HG03571 (cell line): ENCODE data around the gene DBF4B.
"Not testable (repeated sequence)": the region's sequence is repeated elsewhere in the genome, so short reads cannot be mapped to it uniquely, and the experiment has no call there.

Experiments
- ATAC-seq: cut with Tn5 transposase; IDR thresholded peaks from one replicate; pipeline ENCODE4 v1.9.1; 2021; ENCODE audit not compliant: unreplicated experiment

Gene DBF4B, protein sequence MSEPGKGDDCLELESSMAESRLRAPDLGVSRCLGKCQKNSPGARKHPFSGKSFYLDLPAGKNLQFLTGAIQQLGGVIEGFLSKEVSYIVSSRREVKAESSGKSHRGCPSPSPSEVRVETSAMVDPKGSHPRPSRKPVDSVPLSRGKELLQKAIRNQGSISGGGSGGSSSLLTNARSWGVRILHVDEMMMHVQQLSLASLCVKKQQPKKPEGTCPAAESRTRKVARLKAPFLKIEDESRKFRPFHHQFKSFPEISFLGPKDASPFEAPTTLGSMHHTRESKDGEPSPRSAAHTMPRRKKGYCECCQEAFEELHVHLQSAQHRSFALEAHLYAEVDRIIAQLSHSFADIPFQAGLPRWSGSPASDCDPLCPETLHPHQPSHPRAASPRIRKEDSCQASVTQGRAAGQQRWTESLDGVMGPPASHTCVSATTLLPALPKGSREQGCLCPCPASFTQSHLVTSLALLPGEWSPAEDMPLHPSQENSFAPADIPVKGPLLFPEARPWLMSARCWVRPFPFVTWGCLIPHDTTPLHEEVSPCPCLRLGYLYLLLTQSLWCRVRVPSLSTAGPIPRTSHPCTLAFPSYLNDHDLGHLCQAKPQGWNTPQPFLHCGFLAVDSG

DNA sequence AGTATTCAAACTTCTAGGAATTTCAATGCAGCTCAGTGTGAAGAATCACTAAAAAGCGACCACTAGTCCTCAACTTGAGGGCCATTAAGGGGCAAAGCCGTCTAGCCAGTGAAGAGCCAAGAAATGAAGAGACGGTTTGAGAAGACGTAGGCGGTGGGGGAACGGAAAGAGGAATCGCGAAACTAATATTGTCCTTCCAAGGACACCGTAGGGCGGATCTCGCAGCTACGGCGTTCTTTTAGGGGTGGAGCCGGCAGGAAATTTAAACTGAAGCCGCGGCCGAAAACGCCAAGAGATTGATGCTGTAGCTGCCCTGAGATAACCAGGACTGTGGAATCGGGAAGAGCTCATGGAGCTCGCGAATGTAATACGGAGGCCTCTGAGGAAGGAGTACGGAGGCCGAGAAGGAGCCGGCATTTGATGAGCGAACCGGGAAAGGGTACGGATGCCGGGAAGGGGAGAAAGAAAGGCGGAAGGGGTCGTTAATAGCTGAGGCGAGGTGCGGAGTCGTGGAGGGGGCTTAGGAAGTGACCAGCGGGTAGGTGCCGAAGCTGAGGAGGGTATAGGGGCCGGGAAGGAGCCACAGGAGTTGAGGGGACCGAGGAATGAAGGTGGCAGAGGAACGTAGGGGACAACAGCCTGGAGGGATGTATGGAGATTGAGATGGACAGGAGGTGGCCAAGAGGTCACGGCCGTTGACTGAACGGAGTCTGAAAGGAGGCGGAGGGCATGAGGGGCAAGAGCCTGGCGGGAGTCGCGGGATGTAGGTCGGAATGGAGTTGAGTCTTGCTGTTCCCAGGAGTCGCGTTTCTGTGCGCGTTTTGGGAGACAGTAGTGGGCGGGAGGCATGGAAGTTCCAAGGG, at the start of gene DBF4B:
Gene DBF4B, plus strand, starts transcription at position 265 of the 863 bp plus-strand sequence. Its CDS starts 156 bp downstream, at position 421.
- no peak for ATAC-seq

DNA sequence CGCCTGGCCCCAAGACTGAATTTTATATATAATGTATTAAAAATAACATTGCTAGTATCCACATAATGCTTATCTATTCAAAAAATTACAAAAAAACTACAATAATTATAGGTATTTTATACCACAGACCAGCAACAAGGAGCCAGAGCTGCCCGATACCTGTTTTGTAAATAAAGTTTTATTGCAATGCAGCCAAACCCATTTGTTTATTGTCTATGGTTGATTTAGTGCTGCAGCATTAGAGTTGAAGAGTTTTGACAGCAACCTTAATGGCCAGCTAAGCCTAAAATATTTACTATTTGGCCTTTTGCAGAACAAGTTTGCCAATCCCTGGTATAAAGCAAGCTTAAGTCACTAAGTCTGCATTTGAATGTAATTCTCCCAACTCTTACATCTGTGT, 46.6 kb upstream of the DBF4B start:
- ATAC-seq, result no peak

DNA sequence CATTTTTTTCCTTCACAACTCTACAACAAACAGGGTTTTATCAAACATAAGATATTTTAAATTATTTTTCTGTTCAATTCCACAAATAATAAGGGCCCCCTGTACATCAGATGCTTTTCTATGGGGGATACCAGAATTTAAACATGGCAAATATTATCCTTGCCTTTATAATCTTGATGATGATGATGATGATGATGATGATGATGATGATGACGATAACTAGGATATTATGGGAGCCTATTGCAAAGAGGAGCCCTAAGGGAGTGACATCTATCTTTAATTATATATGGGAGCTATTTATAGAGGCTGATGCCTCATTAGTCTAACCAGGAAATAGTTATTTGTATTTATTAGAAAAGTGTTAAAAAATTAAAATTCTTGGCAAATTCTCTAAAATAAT, 45.4 kb upstream of the DBF4B start:
- ATAC-seq, result no peak

DNA sequence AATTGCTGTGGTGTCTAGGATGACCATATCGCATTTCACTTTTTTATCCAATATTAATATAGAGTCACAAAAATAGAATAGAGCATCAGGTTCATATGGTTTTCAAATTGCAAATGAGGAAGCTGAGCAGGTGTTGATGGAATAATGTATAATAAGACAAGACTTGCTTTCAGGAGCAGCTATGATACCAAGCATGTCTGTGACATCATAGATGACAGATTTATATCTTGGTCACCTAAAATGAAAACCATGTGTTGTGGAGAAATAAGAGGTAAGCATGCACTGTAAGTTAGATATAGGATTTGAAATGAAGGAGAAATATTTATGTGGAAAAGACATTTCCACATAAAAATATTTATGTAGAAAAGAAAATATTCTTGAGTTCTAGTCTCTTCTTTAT, 43.6 kb upstream of the DBF4B start:
- no peak for ATAC-seq

DNA sequence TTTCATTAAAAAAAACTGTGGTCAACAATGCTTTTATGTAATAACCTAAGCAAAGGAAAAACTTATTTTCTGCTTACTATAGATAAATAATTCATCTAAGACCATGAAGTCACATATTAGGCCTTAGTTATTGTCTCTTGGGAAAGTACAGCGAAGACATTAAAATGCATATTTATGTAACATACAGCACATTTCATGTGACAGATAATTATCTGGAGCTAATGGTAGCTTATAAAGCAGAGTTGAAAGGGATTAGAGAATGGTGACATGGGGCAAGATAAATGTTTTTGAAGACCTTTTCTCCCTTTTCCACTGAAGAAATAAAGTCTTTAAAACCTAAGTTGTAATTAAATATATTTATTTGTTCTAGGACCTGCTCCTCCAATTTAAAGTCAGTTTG, 42.5 kb upstream of the DBF4B start:
- no peak for ATAC-seq

DNA sequence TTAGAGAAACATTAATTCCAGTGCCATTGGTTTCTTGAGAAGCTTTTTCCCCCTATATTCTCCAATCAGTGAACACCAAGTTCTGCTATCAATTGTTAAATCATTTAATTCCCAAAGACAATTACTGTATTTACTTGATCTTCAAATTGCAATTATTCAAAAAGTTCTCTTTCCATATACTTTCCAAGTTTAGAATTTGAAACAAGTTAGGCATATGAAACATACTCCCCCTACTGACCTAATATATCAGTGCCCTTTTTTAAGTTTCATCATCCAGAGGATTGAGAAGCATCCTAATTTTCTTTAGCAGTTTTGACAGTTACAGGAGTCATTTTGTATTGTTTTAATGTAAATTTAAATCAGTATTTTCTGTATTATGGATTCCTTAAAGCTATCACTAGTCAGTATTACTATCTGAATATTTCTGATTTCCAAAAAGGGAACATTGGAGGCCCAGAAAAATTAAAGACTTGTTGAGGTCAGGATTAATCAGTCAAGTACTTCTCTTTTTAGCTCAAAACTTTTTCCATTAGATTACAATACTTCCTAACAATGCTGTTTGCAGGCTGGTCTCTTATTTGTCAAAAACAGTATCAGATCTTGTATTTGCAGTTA, 35.9 kb upstream of the DBF4B start:
- no peak for ATAC-seq

DNA sequence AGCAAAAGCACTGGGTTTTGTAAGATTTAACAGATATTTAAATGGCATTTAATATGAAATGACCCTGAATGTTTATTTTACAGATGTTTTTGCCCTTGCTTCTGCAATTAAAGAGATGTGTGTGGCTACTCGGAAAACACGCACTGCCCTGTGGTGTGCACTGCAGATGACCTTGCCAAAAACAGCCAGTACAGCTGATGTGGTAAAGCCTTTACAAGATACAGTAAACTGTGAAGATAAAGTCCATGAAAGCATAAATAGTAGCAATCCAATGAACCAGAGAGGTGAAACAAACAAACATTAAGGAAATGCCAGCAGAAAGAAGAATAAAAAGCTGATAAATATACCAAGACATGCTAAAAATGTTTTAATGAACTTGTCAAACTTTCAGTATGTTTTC, 34.6 kb upstream of the DBF4B start:
- no peak for ATAC-seq

DNA sequence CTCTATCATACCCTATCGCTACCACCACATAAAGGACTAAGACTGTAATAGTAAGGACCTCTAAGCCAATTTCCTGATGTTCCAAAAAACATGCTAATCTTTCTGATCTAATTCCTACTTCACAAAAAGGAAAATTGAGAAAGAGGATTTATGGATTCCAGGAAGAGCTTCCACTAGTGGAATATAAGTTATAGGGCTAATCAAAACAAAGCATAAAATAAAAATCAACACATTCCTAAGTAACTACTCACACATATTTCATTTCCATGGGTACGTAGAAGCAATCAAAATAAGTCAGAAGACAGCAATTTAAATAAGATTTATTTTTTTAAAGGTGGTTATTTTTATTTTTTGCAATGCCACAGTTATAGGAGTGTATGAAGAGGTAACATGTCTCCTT, 31.3 kb upstream of the DBF4B start:
- no peak for ATAC-seq

DNA sequence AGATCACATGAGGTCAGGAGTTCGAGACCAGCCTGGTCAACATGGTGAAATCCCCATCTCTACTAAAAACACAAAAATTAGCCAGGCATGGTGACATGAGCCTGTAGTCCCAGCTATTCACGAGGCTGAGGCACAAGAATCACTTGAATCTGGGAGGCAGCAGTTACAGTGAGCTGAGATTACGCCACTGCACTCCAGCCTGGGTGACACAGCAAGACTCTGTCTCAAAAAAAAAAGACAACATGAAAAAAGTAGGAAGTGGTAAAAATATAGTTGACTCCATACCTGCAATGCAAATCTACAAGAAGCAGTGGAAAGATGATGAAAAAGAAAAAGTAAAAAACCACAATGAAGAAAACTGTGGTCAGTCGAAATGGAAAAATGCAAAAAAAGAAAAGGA, 25.2 kb upstream of the DBF4B start:
- not testable (repeated sequence) for ATAC-seq

DNA sequence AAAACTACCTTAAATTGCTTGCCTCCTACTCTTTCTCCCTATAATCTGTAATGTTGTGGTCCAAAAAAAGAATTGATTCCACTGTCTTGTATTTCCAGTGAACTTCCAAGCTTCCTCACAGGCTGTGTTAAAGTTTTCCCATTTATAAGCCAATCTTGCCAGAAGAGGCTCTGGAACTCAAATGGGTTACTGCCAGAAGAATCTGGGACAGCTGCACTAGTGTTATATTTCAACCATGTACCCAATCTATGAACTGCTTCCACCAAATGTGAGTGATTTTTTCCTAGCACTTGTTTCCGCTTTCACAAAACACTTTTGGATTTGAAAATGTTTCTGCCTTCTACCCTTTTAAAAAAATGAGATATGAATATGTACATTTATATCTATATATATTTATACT, 20.7 kb upstream of the DBF4B start:
- ATAC-seq, result no peak

DNA sequence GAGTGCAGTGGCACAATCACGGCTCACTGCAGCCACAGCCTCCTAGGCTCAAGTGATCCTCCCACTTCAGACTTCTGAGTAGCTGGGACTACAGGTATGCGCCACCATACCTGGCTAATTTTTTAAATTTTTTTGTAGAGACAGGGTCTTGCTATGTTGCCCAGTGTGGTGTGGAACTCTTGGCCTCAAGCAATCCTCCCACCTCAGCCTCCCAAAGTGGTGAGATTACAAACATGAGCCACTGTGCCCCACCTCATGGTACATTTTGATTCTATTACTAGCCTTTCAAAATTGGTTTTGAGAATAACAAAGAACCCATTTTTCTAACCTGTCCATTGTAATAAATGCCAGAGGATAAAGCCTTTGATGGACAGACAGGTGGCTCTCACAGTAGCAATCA, 20.3 kb upstream of the DBF4B start:
- no peak for ATAC-seq

DNA sequence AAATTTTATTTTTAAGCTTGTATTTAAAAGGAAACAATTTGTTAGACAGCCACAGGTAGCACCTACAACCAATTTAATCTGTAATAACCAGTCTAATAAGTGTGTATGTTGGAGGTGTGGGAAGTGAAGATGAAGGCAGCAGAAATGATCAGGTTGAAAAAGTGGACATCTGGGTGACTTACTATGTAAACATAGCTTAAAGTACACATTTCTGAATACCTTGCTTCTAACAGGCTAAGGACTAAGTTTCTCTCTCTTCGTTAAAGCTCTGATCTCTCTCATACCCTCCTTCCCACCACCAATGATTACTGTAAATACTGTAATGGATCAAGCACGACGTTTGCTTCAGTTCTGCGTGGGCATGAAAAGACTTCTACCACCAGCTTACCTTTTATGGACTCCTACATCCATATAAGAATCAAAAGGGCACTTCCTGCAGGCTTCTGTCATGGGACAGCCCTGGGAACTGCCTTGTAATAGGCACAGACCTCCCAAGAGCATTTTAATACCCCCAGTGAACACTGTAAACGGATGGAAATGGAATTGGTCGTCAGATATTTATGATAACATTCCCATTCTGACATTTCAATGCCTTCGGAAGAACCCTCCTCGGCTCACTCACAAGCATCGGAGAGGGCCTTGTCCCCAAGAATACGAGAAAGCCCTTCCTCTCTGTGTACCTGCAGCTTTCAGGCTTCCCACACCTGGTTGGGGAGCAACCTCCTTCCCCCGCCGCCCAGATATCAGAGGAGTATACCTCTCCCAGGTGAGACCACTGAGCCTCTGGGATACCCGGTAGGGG, 19.6 kb upstream of the DBF4B start:
- ATAC-seq, result peak; percentile 27

DNA sequence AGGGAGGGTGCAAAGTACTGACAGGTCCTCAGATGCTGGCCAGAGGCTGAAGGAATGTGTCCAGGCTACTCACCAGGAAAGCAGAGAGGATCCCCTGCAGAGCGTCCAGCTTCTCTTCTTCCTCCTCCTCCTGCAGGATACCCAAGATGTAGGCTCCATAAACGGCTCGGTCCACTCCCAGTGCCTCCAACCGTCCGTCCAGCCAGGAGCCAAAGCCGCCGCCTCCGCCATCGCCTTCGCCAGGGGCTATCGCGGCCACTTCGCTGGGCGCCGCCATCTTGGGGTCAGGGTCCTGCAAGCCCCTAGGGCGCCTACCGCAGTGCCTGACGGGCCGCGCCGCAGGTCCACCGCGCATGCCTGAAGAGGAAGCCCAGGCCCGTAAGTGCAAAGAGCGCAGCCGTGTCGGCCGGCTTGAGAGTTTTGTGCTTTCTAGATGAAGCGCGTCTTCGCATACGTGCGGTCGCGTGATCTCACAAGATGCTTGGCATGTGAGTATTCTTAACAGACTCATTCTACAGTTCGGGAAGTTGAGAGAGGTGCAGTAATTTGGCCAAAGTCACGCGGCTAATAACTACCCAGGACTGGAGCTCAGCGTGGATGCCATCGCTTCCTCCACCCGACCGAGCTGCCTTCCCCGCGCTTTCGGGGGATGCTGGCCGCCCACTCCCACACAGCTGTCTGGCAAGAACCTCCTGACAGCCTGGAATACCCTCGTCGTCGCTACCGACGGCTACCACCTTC, 18.8 kb upstream of the DBF4B start, which contains the start of gene CCDC43:
Gene CCDC43, minus strand, starts transcription at position 300 of the 741 bp plus-strand sequence. Its CDS starts 23 bp downstream, at position 277.
- peak; percentile 73 for ATAC-seq

DNA sequence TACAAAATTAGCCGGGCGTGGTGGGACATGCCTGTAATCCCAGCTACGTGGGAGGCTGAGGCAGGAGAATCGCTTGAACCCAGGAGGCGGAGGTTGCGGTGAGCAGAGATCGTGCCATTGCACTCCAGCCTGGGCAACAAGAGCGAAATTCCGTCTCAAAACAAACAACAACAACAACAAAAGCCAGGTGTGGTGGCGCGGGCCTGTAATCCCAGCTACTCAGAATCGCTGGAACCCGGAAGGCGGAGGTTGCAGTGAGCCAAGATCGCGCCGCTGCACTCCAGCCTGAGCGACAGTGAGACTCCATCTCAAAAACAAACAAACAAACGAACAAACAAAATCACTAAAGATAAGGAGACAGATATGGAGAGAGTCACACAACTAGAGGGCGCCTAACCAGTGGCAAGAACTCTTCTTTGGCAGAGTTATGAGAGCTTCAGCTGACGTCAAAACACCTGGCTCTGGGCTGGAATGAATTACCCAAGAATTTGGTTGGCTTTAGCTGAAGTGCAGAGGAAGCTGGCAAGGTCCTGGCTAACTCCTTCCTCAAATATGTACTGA, 17.6 kb upstream of the DBF4B start:
- ATAC-seq, result not testable (repeated sequence)

DNA sequence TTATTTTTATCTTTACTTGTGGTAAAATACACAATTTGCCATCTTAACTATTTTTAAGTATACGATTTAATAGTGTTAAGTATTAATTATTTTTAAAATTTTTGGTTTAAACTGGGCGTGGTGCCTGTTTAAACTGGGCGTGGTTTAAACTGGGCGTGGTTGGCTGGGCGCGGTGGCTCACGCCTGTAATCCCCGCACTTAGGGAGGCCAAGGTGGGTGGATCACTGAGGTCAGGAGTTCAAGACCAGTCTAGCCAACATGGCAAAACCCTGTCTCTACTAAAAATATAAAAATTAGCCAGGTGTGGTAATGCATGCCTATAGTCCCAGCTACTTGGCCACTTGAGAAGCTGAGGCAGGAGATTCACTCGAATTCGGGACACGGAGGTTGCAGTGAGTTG, 14.9 kb upstream of the DBF4B start:
- ATAC-seq, result no peak

DNA sequence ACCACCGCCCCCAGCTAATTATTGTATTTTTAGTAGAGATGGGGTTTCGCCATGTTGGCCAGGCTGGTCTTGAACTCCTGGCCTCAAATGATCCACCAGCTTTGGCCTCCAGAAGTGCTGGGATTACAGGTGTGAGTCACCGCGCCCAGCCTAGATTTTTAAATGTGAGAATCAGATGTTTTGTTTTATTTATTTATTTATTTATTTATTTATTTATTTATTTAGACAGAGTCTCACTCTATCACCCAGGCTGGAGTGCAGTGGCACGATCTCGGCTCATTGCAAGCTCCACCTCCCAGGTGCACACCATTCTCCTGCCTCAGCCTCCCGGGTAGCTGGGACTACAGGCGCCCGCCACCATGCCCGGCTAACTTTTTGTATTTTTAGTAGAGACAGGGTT, 8.2 kb upstream of the DBF4B start:
- ATAC-seq, result not testable (repeated sequence)

DNA sequence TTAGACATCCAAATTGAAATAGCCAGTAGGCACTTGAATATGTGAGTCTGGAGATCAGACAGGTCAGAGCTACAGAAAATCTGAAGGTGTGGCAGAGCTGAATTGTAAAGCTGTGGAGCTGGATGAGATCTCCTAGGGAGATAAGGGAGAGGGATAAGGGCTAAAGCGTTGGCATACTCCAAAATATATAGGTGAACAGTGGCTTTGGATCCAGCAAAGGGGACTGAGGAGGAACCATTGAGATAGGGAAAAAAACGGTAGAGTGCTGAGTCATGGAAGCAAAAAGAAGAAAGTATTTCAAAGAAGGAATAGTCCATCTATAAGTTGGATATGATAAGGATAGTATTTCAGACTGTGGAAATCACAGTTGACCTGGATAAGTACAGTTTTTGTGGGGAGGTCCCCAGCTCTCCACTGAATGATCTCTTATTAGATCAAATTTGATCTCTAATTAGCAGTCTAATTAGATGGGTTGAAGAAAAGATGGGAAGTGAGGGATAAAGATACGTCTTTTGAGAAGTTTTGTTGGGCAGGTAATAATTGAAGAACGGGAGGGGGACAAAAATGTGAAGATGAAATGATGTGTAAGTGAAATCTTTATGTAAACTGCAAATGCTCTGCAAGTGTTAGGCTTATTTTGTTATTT, 587 bp upstream of the DBF4B start:
- no peak for ATAC-seq

DNA sequence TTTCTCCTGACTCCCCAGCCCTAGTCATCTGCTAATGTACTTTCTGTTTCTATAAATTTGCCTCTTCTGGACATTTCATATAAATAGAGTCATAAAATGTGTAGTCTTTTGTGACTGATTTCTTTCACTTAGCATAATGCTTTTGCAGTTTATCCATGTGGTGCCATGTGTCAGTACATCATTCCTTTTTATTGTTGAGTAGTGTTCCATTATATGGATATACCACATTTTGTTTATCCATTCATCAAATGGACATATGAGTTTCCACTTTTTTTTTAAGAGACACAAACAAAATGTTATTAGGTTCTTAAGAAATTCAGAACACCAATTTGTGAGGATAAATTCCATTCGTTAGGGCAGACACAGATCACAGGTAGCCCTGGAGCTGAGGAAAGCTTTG, 11.0 kb downstream of the DBF4B start:
- no peak for ATAC-seq

DNA sequence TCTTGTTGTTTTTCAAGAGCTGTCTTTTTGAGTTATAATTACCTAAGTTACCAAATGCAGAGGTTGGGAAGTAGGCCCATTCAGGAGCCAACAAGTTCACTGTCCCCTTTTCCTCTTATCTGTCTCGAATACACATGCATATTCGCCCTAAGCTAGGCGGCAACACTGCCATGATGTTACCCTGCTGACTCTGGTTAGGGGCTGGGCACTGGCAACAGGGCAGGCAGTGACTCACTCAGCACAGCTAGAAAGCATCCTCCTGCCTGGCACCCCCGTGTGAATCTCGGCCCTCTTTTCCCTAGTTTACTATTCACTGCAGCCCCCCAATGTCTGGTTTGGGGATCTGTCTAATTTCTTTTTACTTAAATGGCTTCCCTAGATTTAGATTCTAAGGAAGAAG, 13.8 kb downstream of the DBF4B start:
- ATAC-seq, result no peak
